ENCODE results near the gene PARD6G. TPM values are rescaled to one million over a fixed set of nuclear protein-coding genes. Genes with fewer than 3 reads are reported as not detected.

Gene PARD6G
- total and polyA plus RNA-seq, 2 of the 13 experiments (the other 11 are each of a cell fraction or from before 2014, with no cell fraction given): 3.6 to 7.4 TPM

DNA sequence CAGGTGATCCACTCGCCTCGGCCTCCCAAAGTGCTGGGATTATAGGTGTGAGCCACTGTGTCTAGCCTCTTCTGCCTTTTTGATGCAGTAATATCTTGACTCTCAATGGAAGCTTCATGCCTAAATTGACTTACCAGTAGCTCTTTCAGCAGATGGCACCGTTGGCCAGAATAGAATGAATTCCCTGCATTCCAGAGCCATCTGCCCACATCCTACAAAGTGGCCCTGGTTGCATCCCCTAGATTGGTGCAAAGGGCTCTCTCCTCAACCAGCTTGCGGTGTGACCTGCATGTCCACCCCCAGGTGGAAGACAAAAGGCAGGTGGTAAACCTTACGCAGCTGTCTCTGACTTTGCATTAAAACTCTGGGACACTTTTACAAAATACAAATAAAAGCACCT, 4.4 kb upstream of the PARD6G start:
- intact Hi-C loops (cut with micrococcal nuclease; ENCODE audit: unreplicated experiment) (no loop called here), in situ Hi-C loops (cut with HindIII; ENCODE audit: extremely low pct_ligation_motif_present, low pct_unique_long_range_greater_than_20kb) (no loop called here)
- H3K79me2 ChIP-seq (ENCODE audit: insufficient read depth, low read length): no peaks in the 10 kb centered on the region
- no peak overlapping the region for H3K27ac ChIP-seq (ENCODE audit: extremely low read length, insufficient read depth, low read length)
- H3K27me3 ChIP-seq (ENCODE audit: control insufficient read depth in 1 of 2, insufficient read depth in 2 of 2, low read length in 2 of 2): peaks cover 2 to 6% of the 10 kb centered on the region in 2 experiments; a peak in 1 of 5 replicates
- H3K36me3 ChIP-seq (replicated peaks in 1 of 2; ENCODE audit: control insufficient read depth in 1 of 2, insufficient read depth in 2 of 2, low read length in 2 of 2): no peaks in the 10 kb centered on the region
- H3K4me3 ChIP-seq (replicated peaks in 1 of 3; ENCODE audit: insufficient read depth in 1 of 3, low read depth in 2 of 3, low read length in 3 of 3): no peak overlapping the region
- peaks cover 10% of the 10 kb centered on the region for H3K4me1 ChIP-seq (ENCODE audit: insufficient read depth, low read length)
- WGBS (ENCODE audit: low lambda C conversion rate): 56% methylated on average over 4 of the region's 5 CpGs
- no peak overlapping the region for H2AFZ ChIP-seq (ENCODE audit: low read length)
- FAIRE-seq (no peak), ATAC-seq (no peak), DNase-seq (ENCODE audit: low spot score) (no peak)
- CTCF ChIA-PET (ENCODE audit: low intra/inter-chr PET ratio, low total read pairs): no interaction called here
- H3K9me3 ChIP-seq (ENCODE audit: low read length): no peaks in the 10 kb centered on the region
- BruUV-seq (replicated peaks): no TSS peak
- TF ChIP-seq, protein P1, sequence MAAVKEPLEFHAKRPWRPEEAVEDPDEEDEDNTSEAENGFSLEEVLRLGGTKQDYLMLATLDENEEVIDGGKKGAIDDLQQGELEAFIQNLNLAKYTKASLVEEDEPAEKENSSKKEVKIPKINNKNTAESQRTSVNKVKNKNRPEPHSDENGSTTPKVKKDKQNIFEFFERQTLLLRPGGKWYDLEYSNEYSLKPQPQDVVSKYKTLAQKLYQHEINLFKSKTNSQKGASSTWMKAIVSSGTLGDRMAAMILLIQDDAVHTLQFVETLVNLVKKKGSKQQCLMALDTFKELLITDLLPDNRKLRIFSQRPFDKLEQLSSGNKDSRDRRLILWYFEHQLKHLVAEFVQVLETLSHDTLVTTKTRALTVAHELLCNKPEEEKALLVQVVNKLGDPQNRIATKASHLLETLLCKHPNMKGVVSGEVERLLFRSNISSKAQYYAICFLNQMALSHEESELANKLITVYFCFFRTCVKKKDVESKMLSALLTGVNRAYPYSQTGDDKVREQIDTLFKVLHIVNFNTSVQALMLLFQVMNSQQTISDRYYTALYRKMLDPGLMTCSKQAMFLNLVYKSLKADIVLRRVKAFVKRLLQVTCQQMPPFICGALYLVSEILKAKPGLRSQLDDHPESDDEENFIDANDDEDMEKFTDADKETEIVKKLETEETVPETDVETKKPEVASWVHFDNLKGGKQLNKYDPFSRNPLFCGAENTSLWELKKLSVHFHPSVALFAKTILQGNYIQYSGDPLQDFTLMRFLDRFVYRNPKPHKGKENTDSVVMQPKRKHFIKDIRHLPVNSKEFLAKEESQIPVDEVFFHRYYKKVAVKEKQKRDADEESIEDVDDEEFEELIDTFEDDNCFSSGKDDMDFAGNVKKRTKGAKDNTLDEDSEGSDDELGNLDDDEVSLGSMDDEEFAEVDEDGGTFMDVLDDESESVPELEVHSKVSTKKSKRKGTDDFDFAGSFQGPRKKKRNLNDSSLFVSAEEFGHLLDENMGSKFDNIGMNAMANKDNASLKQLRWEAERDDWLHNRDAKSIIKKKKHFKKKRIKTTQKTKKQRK (IDR thresholded peaks at IDR 0.05; ENCODE audit: low read length): no peak
- TF ChIP-seq PITX1 (CRISPR knock-in tag; IDR thresholded peaks at IDR 0.05): no peak
- TF ChIP-seq, protein P2, sequence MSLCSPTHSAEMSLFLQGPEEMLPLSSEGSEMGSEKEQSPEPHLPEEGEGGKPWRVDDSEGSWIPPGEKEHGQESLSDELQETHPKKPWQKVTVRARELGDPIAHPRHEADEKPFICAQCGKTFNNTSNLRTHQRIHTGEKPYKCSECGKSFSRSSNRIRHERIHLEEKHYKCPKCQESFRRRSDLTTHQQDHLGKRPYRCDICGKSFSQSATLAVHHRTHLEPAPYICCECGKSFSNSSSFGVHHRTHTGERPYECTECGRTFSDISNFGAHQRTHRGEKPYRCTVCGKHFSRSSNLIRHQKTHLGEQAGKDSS (CRISPR knock-in tag; IDR thresholded peaks at IDR 0.05; ENCODE audit: borderline replicate concordance, low read depth): no peak
- TF ChIP-seq, protein P3, sequence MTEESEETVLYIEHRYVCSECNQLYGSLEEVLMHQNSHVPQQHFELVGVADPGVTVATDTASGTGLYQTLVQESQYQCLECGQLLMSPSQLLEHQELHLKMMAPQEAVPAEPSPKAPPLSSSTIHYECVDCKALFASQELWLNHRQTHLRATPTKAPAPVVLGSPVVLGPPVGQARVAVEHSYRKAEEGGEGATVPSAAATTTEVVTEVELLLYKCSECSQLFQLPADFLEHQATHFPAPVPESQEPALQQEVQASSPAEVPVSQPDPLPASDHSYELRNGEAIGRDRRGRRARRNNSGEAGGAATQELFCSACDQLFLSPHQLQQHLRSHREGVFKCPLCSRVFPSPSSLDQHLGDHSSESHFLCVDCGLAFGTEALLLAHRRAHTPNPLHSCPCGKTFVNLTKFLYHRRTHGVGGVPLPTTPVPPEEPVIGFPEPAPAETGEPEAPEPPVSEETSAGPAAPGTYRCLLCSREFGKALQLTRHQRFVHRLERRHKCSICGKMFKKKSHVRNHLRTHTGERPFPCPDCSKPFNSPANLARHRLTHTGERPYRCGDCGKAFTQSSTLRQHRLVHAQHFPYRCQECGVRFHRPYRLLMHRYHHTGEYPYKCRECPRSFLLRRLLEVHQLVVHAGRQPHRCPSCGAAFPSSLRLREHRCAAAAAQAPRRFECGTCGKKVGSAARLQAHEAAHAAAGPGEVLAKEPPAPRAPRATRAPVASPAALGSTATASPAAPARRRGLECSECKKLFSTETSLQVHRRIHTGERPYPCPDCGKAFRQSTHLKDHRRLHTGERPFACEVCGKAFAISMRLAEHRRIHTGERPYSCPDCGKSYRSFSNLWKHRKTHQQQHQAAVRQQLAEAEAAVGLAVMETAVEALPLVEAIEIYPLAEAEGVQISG (CRISPR knock-in tag; IDR thresholded peaks at IDR 0.05): no peak
- TF ChIP-seq ZNF766 (CRISPR knock-in tag; IDR thresholded peaks at IDR 0.05; ENCODE audit: borderline replicate concordance): no peak
- TF ChIP-seq MAFK (conservative IDR thresholded peaks at IDR 0.05 in 1 of 2, IDR thresholded peaks at IDR 0.05 in 1 of 2; ENCODE audit: low read length in 2 of 2): no peak
- TF ChIP-seq ZNF7 (CRISPR knock-in tag; IDR thresholded peaks at IDR 0.05): no peak
- TF ChIP-seq ZNF777 (CRISPR knock-in tag; IDR thresholded peaks at IDR 0.05): no peak
- no peak for TF ChIP-seq ERF (CRISPR knock-in tag; IDR thresholded peaks at IDR 0.05)
- TF ChIP-seq PHF8 (CRISPR knock-in tag; IDR thresholded peaks at IDR 0.05): no peak
- TF ChIP-seq ZFP82 (CRISPR knock-in tag; IDR thresholded peaks at IDR 0.05; ENCODE audit: borderline replicate concordance): no peak
- TF ChIP-seq MEIS2 (CRISPR knock-in tag; IDR thresholded peaks at IDR 0.05): no peak
- TF ChIP-seq FOXP1 (IDR thresholded peaks at IDR 0.05): no peak
- no peak for TF ChIP-seq FOXP1 (CRISPR knock-in tag; IDR thresholded peaks at IDR 0.05)
- TF ChIP-seq ELF1 (CRISPR knock-in tag; IDR thresholded peaks at IDR 0.05): no peak
- no peaks in the 10 kb centered on the region for H4K20me1 ChIP-seq (ENCODE audit: insufficient read depth, low read length)
- POLR2A ChIA-PET: no interaction called here
- no peak overlapping the region for H3K9ac ChIP-seq (ENCODE audit: insufficient read depth, low read depth, low read length)
- no peak overlapping the region for H3K4me2 ChIP-seq (ENCODE audit: low read depth, low read length)

All from HepG2 (cell line).